ENCODE measurements around the gene KLF17.
"Not testable (repeated sequence)": the region's sequence is repeated elsewhere in the genome, so short reads cannot be mapped to it uniquely, and the experiment has no call there.

KLF17 gene

DNA sequence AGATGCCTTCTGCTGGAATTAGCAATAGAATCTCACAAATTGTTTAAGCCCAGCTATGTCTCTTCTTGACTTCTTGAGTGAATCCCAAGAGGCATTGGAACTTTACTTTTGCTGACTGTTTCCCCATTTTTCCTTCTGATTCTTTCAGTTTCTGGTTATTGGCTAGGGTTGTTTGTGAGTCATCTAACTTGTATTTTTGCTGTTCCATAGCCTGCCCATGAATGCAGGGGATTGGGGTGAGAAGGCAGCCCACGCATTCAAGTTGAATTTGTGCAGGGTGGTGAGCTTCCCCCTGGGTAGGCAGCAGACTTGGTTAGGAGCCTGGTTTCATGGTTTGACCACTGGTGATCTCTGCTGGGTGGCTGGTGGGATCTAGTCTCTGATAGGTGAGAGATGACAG lies 10.4 kb upstream of the KLF17 start:
- peak; percentile 30 for DNase-seq (ENCODE audit: insufficient read length, low spot score)
- no peak for FAIRE-seq

DNA sequence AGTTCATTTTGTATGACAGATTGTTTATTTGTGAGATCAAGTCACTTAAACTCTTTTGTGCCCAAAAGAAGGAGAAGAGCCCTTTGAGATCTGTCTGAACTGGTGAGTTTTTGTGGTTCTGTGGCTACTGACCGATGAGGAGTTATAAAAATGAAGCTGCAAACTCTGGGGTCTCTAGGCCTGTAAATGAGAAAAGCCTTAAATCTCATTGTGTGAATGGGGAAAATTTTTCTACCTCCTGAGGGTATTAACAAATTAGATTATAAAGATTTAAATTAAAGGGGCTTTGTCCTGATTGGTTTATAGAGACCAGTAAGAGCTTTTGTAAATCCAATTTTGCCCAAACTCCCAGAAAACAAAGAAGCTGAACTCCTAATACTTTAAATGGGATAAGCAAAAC lies 9.7 kb upstream of the KLF17 start:
- no peak for DNase-seq (ENCODE audit: insufficient read length, low spot score)
- no peak for FAIRE-seq

DNA sequence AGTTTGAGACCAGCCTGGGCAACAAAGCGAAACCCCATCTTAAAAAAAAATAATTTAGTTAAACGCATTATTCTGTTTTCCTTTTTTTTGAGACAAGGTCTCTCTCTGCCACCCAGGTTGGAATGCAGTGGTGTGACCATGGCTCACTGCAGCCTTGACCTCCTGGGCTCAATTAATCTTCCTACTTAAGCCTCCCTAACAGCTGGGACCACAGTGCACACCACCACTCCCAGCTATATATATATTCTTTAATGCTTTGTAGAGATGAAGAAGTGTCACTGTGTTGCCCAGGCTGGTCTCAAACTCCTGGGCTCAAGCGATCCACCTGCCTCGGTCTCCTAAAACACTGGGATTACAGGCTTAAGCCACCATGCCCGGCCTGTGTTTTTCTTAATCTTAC lies 7.7 kb upstream of the KLF17 start:
- DNase-seq (ENCODE audit: insufficient read length, low spot score) (no peak), FAIRE-seq (no peak)

DNA sequence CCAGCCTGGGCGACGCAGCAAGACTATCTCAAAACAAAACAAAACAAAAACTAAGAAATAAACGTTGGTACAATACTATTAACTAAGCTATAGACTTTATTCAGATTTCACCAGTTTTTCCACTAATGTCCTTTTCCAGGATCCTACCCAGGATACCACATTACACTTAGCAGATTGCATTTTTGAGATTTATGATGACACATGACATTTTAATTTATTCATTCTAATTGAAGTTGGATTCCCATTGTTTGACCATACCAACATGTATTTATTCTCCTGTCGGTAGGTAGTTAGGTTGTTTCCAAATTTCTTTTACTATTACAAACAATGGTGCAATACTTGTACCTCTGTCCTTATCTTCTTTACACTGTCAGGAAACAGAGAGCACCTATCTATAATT lies 6.8 kb upstream of the KLF17 start:
- FAIRE-seq (no peak), DNase-seq (ENCODE audit: insufficient read length, low spot score) (no peak)

DNA sequence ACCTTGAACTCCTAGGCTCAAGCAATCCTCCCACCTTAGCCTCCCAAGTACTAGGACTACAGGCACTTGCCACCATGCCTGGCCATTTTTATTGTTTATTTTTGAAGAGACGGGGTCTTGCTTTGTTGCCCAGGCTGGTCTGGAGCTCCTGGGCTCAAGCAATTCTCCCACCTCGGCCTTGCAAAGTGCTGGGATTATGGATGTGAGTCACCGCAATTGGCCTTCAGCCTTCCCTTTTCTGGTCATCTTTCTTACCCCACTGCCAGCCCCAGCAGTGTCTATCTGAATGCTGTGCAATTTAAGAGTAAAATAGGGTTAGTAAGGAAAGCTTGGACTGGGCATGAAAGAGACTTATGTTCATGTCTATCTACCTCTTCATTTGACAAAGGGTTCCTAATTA lies 6.1 kb upstream of the KLF17 start:
- no peak for DNase-seq (ENCODE audit: insufficient read length, low spot score)
- no peak for FAIRE-seq

DNA sequence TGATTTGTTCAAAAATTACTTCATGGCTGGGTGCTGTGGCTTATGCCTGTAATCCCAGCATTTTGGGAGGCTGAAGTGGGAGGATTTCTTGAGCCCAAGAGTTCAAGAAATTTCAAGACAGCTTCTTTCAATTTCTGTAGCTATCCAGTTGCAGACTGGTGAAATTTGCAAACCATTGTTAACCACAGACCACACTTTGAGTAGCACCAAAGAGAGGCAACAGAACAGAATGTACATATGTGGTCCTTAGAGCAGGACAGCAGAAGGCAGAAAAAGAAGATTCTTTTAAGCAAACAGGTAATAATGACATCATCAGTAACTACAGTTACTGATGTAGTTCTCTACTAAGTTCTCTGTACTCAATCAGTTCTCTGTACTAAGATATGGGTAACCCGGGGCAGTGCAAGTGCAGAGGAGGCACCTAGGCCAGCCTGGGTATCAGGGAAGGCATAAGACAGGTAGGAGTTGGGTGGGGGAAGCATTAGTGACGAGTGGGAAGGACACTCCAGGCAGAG lies 5.5 kb upstream of the KLF17 start:
- no peak for FAIRE-seq
- DNase-seq (ENCODE audit: insufficient read length, low spot score): no peak

DNA sequence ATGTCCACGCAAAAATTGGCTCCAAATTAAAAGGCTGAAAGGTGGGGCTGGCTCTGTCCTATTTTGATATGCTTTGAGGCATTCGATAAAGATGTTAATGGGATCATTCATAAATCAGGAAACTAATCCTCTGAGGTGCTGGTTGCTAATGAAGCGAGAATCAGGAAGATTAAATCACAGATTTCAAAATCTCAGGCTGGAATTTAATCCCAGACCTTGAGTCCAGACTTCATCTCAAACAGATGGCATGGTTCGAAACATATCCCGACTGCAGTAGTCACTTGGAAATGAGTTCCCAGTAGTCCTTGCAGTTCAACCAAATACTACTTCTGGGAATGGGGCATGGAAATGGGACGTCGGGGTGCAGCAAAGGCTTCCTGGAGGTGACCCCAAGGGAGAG lies 4.5 kb upstream of the KLF17 start:
- DNase-seq (ENCODE audit: insufficient read length, low spot score) (no peak), FAIRE-seq (no peak)

DNA sequence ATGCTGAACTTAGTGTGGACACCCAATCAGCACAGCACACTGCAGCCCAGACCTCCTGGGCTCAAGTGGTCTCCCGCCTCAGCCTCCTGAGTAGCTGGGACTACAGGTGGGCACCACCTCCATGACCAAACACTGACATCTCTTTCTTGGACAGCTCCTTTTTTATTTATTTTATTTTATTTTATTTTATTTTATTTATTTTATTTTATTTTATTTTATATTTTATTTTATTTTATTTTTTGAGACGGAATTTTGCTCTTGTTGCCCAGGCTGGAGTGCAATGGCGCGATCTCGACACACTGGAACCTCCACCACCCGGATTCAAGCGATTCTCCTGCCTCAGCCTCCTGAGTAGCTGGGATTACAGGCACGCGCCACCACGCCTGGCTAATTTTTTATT lies 1.3 kb upstream of the KLF17 start:
- FAIRE-seq: not testable (repeated sequence)

DNA sequence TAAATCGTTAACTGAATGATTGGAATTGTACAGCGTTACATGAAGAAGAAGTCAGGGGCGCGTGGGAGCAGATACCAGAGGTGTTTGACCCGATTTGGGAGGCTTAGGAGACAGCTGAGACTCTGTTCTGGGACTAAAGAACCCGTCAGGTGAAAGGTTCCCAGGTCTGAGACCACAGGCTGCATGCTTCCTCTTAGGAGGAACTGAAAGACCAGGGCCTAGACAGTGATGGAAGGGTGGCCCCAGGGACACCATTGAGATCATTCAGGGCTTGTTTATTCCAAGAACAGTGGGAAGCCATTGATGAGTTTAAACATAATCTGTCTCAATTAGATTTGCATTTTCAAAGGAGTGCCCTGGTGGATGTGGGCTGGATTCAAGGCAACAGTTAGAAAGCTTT lies 904 bp downstream of the KLF17 start:
- no peak for DNase-seq (ENCODE audit: insufficient read length, low spot score)
- FAIRE-seq: no peak

More for the DNA sequence above, 1.3 kb upstream of the KLF17 start:
- not testable (repeated sequence) for DNase-seq (ENCODE audit: insufficient read length, low spot score)

DNA sequence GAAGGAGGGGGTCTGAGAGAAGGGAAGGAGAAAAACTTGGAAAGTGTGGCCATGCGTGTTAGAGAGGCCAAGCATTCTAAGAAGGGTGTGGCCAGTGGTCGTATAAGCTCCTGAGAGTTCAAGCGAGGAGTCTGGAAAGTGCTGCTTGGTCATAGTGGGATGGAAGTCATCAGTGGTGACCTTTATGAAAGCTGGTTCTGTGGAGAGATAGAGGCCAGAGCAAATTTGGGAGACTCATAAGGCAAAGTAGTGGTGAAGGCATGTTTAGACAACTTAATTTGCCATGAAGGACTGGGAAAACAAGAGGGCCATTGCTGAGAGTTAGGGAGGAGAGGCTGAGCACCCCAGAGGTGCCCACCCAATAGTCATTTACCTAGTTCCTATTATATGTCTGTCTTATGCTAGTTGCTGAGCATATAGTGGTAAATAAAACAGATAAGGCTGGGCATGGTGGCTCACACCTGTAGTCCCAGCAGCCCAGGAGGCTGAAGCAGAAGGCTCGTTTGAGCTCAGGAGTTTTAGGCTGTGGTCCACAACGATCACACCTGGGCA lies 1.9 kb downstream of the KLF17 start:
- FAIRE-seq (no peak), DNase-seq (ENCODE audit: insufficient read length, low spot score) (no peak)

DNA sequence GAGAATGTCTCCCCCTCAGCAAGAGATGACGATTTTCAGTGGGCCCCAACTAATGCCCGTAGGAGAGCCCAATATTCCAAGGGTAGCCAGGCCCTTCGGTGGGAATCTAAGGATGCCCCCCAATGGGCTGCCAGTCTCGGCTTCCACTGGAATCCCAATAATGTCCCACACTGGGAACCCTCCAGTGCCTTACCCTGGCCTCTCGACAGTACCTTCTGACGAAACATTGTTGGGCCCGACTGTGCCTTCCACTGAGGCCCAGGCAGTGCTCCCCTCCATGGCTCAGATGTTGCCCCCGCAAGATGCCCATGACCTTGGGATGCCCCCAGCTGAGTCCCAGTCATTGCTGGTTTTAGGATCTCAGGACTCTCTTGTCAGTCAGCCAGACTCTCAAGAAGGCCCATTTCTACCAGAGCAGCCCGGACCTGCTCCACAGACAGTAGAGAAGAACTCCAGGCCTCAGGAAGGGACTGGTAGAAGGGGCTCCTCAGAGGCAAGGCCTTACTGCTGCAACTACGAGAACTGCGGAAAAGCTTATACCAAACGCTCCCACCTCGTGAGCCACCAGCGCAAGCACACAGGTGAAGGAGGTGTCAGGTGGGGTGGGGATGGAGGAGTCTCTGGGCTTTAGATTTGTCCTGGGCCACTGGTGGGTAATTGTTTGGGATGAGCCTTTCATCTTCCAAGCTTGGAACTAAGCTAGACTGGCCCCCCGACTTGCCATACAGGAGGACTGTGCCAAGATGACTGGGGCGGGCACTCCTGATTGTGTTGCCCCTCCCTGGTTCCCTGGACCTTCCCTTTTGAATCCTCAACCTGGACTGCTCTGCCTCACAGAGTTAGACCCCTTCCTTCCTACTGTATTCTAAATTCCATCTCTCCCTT lies 11.2 kb downstream of the KLF17 start:
- no peak for FAIRE-seq
- no peak for DNase-seq (ENCODE audit: insufficient read length, low spot score)

DNA sequence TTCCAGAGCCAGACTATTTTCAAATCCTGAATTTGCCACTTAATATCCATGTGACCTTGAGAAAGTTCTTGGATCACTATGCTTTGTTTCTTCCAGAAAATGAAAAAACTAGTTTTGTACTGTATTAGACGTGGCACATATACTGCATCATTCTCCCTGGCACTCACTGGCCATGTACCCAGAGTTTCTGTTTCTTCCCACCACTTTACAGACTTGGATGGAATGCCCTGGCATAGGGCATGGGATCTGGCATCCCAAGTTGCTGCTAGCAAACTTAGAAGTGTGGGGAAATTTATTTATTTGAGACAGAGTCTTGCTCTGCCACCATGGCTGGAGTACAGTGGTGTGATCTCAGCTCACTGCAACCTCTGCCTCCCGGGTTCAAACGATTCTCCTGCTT lies 12.8 kb downstream of the KLF17 start:
- DNase-seq (ENCODE audit: insufficient read length, low spot score): no peak
- no peak for FAIRE-seq

DNA sequence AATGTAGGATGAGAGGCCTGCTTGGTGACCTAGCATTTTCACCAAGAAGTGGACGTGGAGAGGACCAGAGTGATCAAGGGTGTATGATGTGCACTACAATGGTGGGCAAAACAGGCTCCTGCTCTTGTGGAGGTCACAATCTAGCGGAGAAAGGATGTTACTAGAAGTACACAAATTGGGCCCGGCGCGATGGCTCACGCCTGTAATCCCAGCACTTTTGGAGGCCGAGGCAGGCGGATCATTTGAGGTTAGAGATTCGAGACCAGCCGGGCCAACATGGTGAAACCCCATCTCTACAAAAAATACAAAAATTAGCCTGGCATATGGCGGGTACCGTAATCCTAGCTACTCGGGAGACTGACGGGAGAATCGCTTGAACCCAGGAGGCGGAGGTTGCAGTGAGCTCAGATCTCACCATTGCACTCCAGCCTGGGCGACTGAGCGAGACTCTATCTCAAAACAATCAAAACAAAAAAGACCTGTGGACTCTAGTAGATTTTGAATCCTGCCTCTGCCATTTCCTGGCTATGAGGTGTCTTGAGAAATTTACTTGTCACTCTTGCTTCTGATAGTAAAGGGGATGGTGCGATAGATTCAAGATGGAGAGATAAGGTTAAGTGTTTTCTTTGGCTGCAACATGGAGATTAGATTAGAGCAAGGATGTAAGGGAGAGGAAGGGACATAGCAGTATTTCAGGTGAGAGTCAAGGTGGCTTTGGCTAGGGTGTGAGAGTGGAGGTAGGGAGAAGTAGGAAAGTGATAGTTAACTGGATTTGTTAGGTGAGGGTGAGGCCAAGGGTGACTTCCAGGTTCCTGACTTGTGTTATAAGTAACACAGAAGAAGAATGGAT lies 15.7 kb downstream of the KLF17 start:
- FAIRE-seq (no peak), DNase-seq (ENCODE audit: insufficient read length, low spot score) (no peak)

DNA sequence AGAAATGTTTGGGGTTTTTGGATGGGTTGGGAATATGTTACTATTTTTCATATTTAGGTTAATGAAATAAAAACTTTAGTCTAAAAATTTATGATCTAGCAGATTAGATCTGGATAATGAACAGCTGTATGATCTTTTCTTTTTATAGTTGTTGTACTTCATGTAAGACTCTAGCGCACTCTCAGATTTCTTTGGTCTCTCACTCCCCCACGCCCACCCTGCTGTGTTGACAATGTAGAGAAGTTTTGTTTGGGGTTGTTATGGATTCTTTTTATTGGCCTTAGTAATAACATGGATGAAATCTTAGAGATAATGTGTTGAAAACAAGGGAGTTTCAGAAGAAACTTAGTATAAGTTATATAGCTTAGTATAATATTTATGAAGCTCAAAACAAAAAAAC lies 17.3 kb downstream of the KLF17 start:
- no peak for DNase-seq (ENCODE audit: insufficient read length, low spot score)
- FAIRE-seq: no peak

DNA sequence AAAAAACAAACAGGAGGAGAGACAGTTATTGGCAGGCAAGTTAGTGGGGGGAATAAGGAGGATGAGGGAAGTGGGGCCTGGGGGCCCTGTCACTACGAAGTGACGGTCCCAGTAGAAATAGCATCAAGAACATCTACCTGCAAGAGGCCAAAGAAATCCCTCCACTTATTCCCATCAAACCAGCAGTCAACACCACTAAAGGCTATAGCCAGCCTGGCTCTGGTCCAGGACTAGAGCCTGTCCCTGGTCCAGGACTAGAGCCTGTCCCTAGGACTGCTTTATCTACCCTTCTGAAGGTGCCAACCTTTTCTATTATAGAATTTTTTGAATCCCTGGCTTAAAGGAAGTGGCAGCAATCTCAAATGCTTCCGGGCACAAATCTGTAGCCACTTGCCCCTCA lies 19.6 kb downstream of the KLF17 start:
- FAIRE-seq (no peak), DNase-seq (ENCODE audit: insufficient read length, low spot score) (no peak)

DNA sequence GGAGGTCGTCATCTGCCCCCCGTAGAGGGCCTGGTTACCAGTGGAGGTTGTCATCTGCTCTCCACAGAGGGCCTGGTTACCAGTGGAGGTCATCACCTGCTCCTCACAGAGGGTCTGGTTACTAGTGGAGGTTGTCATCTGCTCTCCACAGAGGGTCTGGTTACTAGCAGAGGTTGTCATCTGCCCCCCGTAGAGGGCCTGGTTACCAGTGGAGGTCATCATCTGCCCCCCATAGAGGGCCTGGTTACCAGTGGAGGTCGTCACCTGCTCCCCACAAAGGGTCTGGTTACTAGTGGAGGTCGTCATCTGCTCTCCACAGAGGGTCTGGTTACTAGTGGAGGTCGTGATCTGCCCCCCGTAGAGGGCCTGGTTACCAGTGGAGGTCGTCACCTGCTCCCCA lies 20.9 kb downstream of the KLF17 start:
- FAIRE-seq: peak; percentile 81
- not testable (repeated sequence) for DNase-seq (ENCODE audit: insufficient read length, low spot score)

DNA sequence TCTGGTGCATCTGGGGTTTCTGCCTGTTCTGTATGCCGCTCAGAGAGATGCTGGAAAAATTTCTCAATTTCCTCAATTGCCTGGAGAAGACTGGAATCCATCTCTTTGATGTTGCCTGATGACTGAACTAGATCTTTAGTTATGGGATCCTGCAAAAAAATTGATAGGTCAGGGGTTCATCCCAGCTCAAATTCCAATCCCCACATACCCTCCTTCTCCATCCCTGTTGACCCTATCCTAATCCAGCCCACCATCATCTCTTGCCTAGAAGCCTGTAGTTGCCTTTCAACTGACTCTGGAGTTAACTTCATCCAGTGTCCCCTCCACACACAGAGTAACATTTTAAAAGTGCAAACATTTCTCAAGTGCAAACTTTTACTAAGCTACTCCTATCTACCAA lies 22.9 kb downstream of the KLF17 start, which contains the start of gene KLF18:
Gene KLF18, minus strand, starts transcription at position 101 of the 400 bp plus-strand sequence. Its CDS starts 0 bp downstream, at position 101.
- no peak for DNase-seq (ENCODE audit: insufficient read length, low spot score)
- FAIRE-seq: no peak

DNA sequence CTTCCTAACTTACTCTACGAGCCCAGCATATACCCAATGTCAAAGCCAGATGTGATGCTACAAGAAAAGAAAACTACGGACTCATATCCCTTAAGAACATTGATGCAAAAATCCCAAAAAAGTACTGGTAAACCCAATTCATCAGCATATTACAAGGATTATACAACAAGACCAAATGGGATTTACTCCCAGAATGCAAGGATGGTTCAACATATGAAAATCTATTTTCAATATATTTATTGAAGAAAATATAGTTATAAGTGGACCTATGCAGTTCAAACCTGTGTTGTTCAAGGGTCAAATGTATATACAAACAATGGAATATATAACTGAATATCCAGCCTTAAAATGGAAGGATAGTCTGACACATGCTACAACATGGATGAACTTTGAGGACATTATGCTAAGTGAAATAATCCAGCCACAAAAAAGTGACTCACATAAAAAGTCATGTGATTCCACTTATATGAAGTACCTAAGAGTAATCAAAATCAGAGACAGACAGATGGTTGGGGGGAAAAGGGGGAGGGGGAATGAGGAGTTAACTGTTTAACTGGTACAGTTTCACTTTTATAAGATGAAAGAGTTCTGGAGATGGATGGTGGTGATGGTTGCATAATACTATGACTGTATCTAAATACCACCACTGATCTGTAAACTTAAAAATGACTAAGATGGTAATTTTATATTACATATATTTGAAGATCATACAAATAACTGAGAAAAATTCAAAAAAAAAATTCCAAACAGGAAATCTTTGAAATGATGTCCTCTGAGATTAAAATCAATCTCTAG lies 26.5 kb downstream of the KLF17 start:
- no peak for DNase-seq (ENCODE audit: insufficient read length, low spot score)

DNA sequence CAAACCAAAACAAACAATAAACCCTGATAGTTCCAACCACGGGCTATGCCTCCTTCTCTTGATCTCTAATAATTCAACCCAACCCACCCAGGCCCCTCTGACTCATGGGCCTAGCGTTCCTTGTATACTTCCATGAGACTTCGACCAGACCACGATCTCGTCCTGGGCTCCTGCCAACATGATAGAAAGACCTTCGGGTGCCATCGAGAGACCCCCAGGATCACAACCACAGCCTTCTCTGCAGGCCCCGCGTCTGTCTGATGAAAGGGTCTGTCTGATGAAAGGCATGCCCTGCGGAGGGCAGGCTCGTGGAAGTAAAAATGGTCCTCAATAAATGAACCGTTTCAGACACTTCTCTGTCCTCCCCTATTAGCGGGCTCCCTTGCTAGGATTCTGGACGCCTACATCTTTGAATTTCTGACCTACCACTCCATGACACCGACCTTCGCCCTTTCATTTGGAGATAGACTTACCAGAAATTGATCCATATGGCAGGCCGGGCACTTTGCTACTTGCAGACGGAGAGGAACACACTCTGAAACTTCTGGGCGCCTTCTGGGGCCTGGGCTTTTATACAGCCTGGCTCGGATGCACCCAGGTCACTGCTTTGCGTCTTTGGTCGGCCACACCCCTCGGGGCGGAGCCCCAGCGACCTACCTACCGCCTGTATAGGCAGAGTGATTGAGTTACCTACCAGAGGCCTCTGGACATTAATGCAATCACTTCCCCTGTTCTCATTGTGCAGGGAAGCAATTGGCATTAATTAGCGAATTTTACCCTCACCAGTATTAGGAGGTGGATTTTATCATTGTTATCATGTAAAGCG lies 28.1 kb downstream of the KLF17 start:
- no peak for FAIRE-seq
- no peak for DNase-seq (ENCODE audit: insufficient read length, low spot score)

More for the DNA sequence above, 26.5 kb downstream of the KLF17 start:
- FAIRE-seq: no peak

All from HTR-8/SVneo (cell line).